Neural progenitor cell (in vitro differentiated cells): ENCODE results near the gene DHRS12. TPM values are rescaled to one million over a fixed set of nuclear protein-coding genes. Genes with fewer than 3 reads are reported as not detected.

Source experiments
- DNase-seq: peaks from one replicate; pipeline ENCODE4 v3.0.0-alpha.2; 2016; ENCODE audit warnings: low spot score
- H2AFZ ChIP-seq: fragments of 200-600 bp; sonication (generic); replicated peaks from 2 replicates; pipeline ENCODE4 v1.6.1; 2016; ENCODE audit warnings: antibody characterized with exemption
- H3F3A ChIP-seq: fragments of 200-600 bp; sonication (generic); 2 replicates; pipeline ENCODE4 v1.6.1; 2016; ENCODE audit warnings: antibody characterized with exemption, low read depth
- H3K27ac ChIP-seq: fragments of 200-600 bp; sonication (generic); 2 replicates; pipeline ENCODE4 v1.5.1; 2016; ENCODE audit warnings: mild to moderate bottlenecking
- H3K27me3 ChIP-seq: fragments of 200-600 bp; sonication (generic); 2 replicates; pipeline ENCODE4 v1.6.1; 2016; ENCODE audit warnings: mild to moderate bottlenecking, moderate library complexity
- H3K36me3 ChIP-seq: fragments of 200-600 bp; sonication (generic); 2 replicates; pipeline ENCODE4 v1.5.1; 2016
- H3K4me1 ChIP-seq: fragments of 200-600 bp; sonication (generic); 2 replicates; pipeline ENCODE4 v1.6.1; 2016; ENCODE audit warnings: mixed run types
- H3K4me2 ChIP-seq: fragments of 200-600 bp; sonication (generic); 2 replicates; pipeline ENCODE4 v1.6.1; 2016
- H3K4me3 ChIP-seq: fragments of 200-600 bp; sonication (generic); 2 replicates; pipeline ENCODE4 v1.5.1; 2016
- H3K79me2 ChIP-seq: fragments of 200-600 bp; sonication (generic); 2 replicates; pipeline ENCODE4 v1.6.1; 2016; ENCODE audit warnings: low read depth
- H3K9ac ChIP-seq: fragments of 200-600 bp; sonication (generic); 2 replicates; pipeline ENCODE4 v1.6.1; 2016
- H3K9me3 ChIP-seq: fragments of 200-600 bp; sonication (generic); 2 replicates; pipeline ENCODE4 v1.5.1; 2016; ENCODE audit warnings: low read depth
- H4K20me1 ChIP-seq: fragments of 200-600 bp; sonication (generic); 2 replicates; pipeline ENCODE4 v1.6.1; 2016; ENCODE audit warnings: low read depth
- H3K27ac Mint-ChIP-seq: 3 replicates; pipeline ENCODE4 v1.8.0; 2021; ENCODE audit warnings: mixed read lengths
- H3K27me3 Mint-ChIP-seq: 2 replicates; pipeline ENCODE4 v1.8.0; 2022; ENCODE audit warnings: low read depth, mild to moderate bottlenecking, inconsistent platforms, moderate library complexity, mixed read lengths; ENCODE audit not compliant: insufficient read depth
- H3K36me3 Mint-ChIP-seq: 3 replicates; pipeline ENCODE4 v1.8.0; 2021; ENCODE audit warnings: mixed read lengths
- H3K4me1 Mint-ChIP-seq: 3 replicates; pipeline ENCODE4 v1.8.0; 2021; ENCODE audit warnings: mixed read lengths
- H3K4me3 Mint-ChIP-seq: 3 replicates; pipeline ENCODE4 v1.8.0; 2021; ENCODE audit warnings: mild to moderate bottlenecking, moderate library complexity, mixed read lengths
- H3K9me3 Mint-ChIP-seq: 3 replicates; pipeline ENCODE4 v1.8.0; 2020; ENCODE audit warnings: mixed read lengths
- EZH2 ChIP-seq: fragments of 200-600 bp; sonication (generic); IDR thresholded peaks from 2 replicates; pipeline ENCODE4 v1.6.1; 2017; ENCODE audit warnings: antibody characterized with exemption, mild to moderate bottlenecking, moderate library complexity
- EZH2phosphoT487 ChIP-seq: fragments of 200-600 bp; sonication (generic); IDR thresholded peaks from 2 replicates; pipeline ENCODE4 v1.6.1; 2017; ENCODE audit warnings: antibody characterized with exemption
- total RNA-seq: library from RNA; depleted of rRNA; stranded (reverse); fragments of >200 nt; gene quantifications from 2 replicates; pipeline ENCODE4 v1.2.3, GENCODE V29; 2015; ENCODE audit warnings: low replicate concordance
- TF ChIP-seq, protein P1 (sequence below): fragments of 200-600 bp; sonication (generic); IDR thresholded peaks from 2 replicates; pipeline ENCODE4 v1.5.1; 2017; ENCODE audit warnings: antibody characterized with exemption, mild to moderate bottlenecking

The DHRS12 gene
- total RNA-seq, 1 donor from 2014 or later = 5.2 TPM

DNA sequence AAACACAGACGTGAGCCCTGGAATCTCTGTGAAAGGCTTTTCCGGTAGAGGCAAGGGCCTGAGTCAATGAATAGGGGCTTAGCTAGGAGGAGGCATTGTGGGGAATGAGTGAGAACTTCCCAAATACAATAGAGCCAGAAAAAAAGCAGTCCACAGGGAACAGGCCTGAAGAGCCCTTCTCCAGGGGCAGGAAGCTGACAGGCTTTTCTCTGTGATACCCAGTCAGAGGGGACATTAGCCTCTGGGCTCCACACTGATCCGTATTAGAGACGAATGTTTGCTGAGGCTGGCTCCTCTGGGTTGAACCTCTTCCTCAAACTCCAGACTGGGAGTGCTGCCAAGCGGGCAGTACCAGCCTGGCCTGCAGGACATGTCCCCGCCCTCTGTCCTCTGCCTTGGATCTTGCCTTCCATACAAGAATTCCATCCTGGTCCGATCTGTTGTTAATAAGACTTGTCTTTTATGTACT lies 2.3 kb downstream of the DHRS12 start:
- DNase-seq = peak; percentile 92
- peaks cover 78% of the 10 kb centered on the region for H3K4me1 Mint-ChIP-seq
- Histone ChIP-seq H2AFZ (no peak overlapping the region), H3K4me1 (peaks cover 58% of the 10 kb centered on the region), H3K4me2 (peak overlapping the region; percentile 84), H4K20me1 (peaks cover 7% of the 10 kb centered on the region), H3F3A (peaks cover 28% of the 10 kb centered on the region), H3K36me3 (no peaks in the 10 kb centered on the region), H3K27ac (peak overlapping the region; percentile 74), H3K9ac (no peak overlapping the region), H3K79me2 (no peaks in the 10 kb centered on the region), H3K9me3 (no peaks in the 10 kb centered on the region), H3K4me3 (no peak overlapping the region), H3K27me3 (no peaks in the 10 kb centered on the region)
- peaks cover 3% of the 10 kb centered on the region for H3K36me3 Mint-ChIP-seq
- peak overlapping the region; percentile 88 for H3K4me3 Mint-ChIP-seq
- peak overlapping the region; percentile 89 for H3K27ac Mint-ChIP-seq
- TF ChIP-seq EZH2phosphoT487 = peak; percentile 21
- TF ChIP-seq, protein P1, sequence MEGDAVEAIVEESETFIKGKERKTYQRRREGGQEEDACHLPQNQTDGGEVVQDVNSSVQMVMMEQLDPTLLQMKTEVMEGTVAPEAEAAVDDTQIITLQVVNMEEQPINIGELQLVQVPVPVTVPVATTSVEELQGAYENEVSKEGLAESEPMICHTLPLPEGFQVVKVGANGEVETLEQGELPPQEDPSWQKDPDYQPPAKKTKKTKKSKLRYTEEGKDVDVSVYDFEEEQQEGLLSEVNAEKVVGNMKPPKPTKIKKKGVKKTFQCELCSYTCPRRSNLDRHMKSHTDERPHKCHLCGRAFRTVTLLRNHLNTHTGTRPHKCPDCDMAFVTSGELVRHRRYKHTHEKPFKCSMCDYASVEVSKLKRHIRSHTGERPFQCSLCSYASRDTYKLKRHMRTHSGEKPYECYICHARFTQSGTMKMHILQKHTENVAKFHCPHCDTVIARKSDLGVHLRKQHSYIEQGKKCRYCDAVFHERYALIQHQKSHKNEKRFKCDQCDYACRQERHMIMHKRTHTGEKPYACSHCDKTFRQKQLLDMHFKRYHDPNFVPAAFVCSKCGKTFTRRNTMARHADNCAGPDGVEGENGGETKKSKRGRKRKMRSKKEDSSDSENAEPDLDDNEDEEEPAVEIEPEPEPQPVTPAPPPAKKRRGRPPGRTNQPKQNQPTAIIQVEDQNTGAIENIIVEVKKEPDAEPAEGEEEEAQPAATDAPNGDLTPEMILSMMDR = no peak
- no peaks in the 10 kb centered on the region for H3K9me3 Mint-ChIP-seq
- H3K27me3 Mint-ChIP-seq = peaks cover 6% of the 10 kb centered on the region

DNA sequence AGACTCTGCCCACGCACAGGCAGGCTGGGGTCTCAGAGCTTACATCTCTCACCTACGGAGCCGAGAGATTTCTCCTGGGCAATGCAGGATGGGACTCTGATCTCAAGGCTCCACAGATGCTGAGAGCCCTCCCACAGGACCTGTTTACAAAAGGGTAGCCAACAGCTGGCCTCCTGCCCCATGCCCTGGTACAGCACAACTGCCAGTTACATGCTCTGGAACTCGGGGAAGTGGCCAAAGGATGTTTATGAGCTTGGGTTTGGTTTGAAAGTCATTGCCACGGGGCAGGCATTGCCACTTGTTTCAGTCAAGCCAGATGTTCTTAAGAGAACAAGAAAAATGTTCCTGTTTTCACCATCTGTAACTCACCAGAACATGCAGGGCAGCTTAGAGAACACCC lies 3.5 kb downstream of the DHRS12 start:
- H3F3A ChIP-seq = peaks cover 28% of the 10 kb centered on the region
- Mint-ChIP-seq H3K4me1 (peaks cover 75% of the 10 kb centered on the region), H3K27me3 (peaks cover 6% of the 10 kb centered on the region), H3K27ac (no peak overlapping the region), H3K36me3 (peaks cover 3% of the 10 kb centered on the region), H3K4me3 (no peak overlapping the region), H3K9me3 (no peaks in the 10 kb centered on the region)
- TF ChIP-seq EZH2phosphoT487 (no peak), EZH2 (no peak)
- TF ChIP-seq, protein P1 = no peak
- H3K9me3 ChIP-seq = no peaks in the 10 kb centered on the region
- no peak overlapping the region for H3K27ac ChIP-seq
- no peak for DNase-seq
- H3K27me3 ChIP-seq = no peaks in the 10 kb centered on the region
- no peak overlapping the region for H2AFZ ChIP-seq
- no peaks in the 10 kb centered on the region for H3K36me3 ChIP-seq
- peak overlapping the region; percentile 84 for H3K4me2 ChIP-seq
- no peak overlapping the region for H3K9ac ChIP-seq
- no peaks in the 10 kb centered on the region for H3K79me2 ChIP-seq
- peaks cover 58% of the 10 kb centered on the region for H3K4me1 ChIP-seq
- peaks cover 7% of the 10 kb centered on the region for H4K20me1 ChIP-seq
- no peak overlapping the region for H3K4me3 ChIP-seq

DNA sequence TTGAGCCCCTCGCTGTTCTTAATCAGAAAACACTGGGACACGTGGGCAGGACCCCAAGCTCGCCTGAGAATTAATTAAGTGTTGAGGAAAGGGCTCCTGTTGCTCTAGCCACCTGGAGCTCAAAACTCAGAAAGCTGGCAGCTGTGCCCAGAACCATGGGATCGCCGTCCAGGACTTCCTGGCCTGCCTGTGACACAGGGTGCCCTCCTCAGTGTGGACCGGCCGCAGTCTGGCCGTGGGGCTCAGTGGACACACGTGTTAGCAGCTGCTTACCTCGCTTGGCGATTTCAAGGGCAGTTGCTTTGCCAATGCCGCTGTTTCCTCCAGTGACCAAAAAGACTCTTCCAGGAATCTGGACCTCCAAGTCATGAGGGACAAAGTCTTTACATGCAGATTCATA lies 4.7 kb downstream of the DHRS12 start:
- Mint-ChIP-seq H3K36me3 (peaks cover 5% of the 10 kb centered on the region), H3K9me3 (no peaks in the 10 kb centered on the region), H3K27me3 (no peaks in the 10 kb centered on the region), H3K4me1 (peaks cover 67% of the 10 kb centered on the region), H3K4me3 (no peak overlapping the region), H3K27ac (no peak overlapping the region)
- Histone ChIP-seq H2AFZ (no peak overlapping the region), H3K27ac (no peak overlapping the region), H3K4me2 (peak overlapping the region; percentile 19), H3K36me3 (no peaks in the 10 kb centered on the region), H3F3A (peaks cover 28% of the 10 kb centered on the region), H3K9ac (no peak overlapping the region), H3K79me2 (no peaks in the 10 kb centered on the region), H3K27me3 (no peaks in the 10 kb centered on the region), H3K4me1 (peaks cover 54% of the 10 kb centered on the region), H3K4me3 (no peak overlapping the region), H3K9me3 (no peaks in the 10 kb centered on the region), H4K20me1 (peaks cover 7% of the 10 kb centered on the region)
- no peak for DNase-seq
- TF ChIP-seq, protein P1 = no peak
- TF ChIP-seq EZH2 = no peak
- no peak for TF ChIP-seq EZH2phosphoT487
